SU-DHL-6 (cell line): ENCODE measurements around the gene ZNF264.

Source experiments
- H2AFZ ChIP-seq: fragments of 200-600 bp; sonication (generic); 2 replicates; pipeline ENCODE4 v1.6.1; 2014; ENCODE audit warnings: low read depth, mild to moderate bottlenecking, moderate library complexity, mixed read lengths, antibody characterized with exemption, low read length; ENCODE audit not compliant: severe bottlenecking
- H3F3A ChIP-seq: fragments of 200-600 bp; shearing (Covaris generic); 2 replicates; pipeline ENCODE4 v1.6.0; 2016; ENCODE audit warnings: antibody characterized with exemption, mild to moderate bottlenecking; ENCODE audit not compliant: insufficient read depth
- H3K27ac ChIP-seq: fragments of 200-600 bp; sonication (generic); 2 replicates; pipeline ENCODE4 v1.5.1; 2016; ENCODE audit warnings: low read depth, mild to moderate bottlenecking, low read length, moderate library complexity, mixed read lengths
- H3K27me3 ChIP-seq: fragments of 200-600 bp; sonication (generic), shearing (Covaris generic); 2 replicates; pipeline ENCODE4 v1.6.0; 2014; ENCODE audit warnings: mild to moderate bottlenecking, low read length
- H3K36me3 ChIP-seq: fragments of 200-600 bp; sonication (generic); 2 replicates; pipeline ENCODE4 v1.6.1; 2014; ENCODE audit warnings: mild to moderate bottlenecking, low read length, mixed read lengths
- H3K4me2 ChIP-seq: fragments of 300-600, 200-600 bp; shearing (Covaris generic), sonication (generic); 2 replicates; pipeline ENCODE4 v1.6.0; 2014; ENCODE audit warnings: low read length, low read depth, mild to moderate bottlenecking; ENCODE audit not compliant: poor library complexity, severe bottlenecking
- H3K4me3 ChIP-seq: fragments of 200-600 bp; sonication (generic); 2 replicates; pipeline ENCODE4 v1.5.1; 2014; ENCODE audit warnings: antibody characterized with exemption, low read length, mild to moderate bottlenecking, mixed read lengths; ENCODE audit not compliant: insufficient read depth, poor library complexity, severe bottlenecking
- H3K79me2 ChIP-seq: fragments of 200-600 bp; sonication (generic); 2 replicates; pipeline ENCODE4 v1.6.1; 2014; ENCODE audit warnings: mild to moderate bottlenecking, low read length, moderate library complexity; ENCODE audit not compliant: insufficient read depth
- H3K9ac ChIP-seq: fragments of 200-600 bp; sonication (generic); 2 replicates; pipeline ENCODE4 v1.7.0; 2014; ENCODE audit warnings: mild to moderate bottlenecking, low read length
- H3K9me2 ChIP-seq: fragments of 200-600 bp; sonication (generic); replicated peaks from 2 replicates; pipeline ENCODE4 v1.6.1; 2014; ENCODE audit warnings: low read length; ENCODE audit not compliant: insufficient read depth
- H3K9me3 ChIP-seq: fragments of 200-600 bp; sonication (generic); 2 replicates; pipeline ENCODE4 v1.6.1; 2014; ENCODE audit warnings: low read length, mixed read lengths; ENCODE audit not compliant: insufficient read depth
- H4K20me1 ChIP-seq: fragments of 200-600 bp; sonication (generic); 2 replicates; pipeline ENCODE4 v1.6.1; 2014; ENCODE audit warnings: low read depth, mild to moderate bottlenecking, antibody characterized with exemption, low read length, moderate library complexity, mixed read lengths
- CTCF ChIP-seq: fragments of 200-600 bp; sonication (generic); IDR thresholded peaks from one replicate; pipeline ENCODE4 v1.5.1; 2017; ENCODE audit warnings: antibody characterized with exemption, mild to moderate bottlenecking, low read length, moderate library complexity; ENCODE audit not compliant: insufficient read depth, poor library complexity, severe bottlenecking
- EZH2phosphoT487 ChIP-seq: fragments of 200-600 bp; sonication (generic), shearing (Covaris generic); conservative IDR thresholded peaks from 2 replicates; pipeline ENCODE4 v1.6.1; 2018; ENCODE audit warnings: mild to moderate bottlenecking, antibody characterized with exemption, low read length, moderate library complexity, mixed read lengths

The ZNF264 gene

GRCh38 chr19:57161985-57162539 lies 29.2 kb upstream of the ZNF264 start:
- Histone ChIP-seq H3K9me2 (no peaks in the 10 kb centered on the region), H3K27me3 (no peaks in the 10 kb centered on the region), H3K4me2 (no peak overlapping the region), H4K20me1 (no peaks in the 10 kb centered on the region), H2AFZ (no peak overlapping the region), H3K9ac (no peak overlapping the region), H3K4me3 (no peak overlapping the region), H3F3A (no peaks in the 10 kb centered on the region), H3K27ac (no peak overlapping the region), H3K9me3 (no peaks in the 10 kb centered on the region), H3K79me2 (no peaks in the 10 kb centered on the region), H3K36me3 (no peaks in the 10 kb centered on the region)
- TF ChIP-seq EZH2phosphoT487 = no peak
- no peak for TF ChIP-seq CTCF

GRCh38 chr19:57165846-57166245 lies 25.5 kb upstream of the ZNF264 start:
- Histone ChIP-seq H3K27ac (no peak overlapping the region), H2AFZ (no peak overlapping the region), H3K27me3 (no peaks in the 10 kb centered on the region), H3K79me2 (no peaks in the 10 kb centered on the region), H4K20me1 (no peaks in the 10 kb centered on the region), H3K9me3 (no peaks in the 10 kb centered on the region), H3K9ac (no peak overlapping the region), H3F3A (no peaks in the 10 kb centered on the region), H3K9me2 (no peaks in the 10 kb centered on the region), H3K36me3 (no peaks in the 10 kb centered on the region), H3K4me2 (no peak overlapping the region), H3K4me3 (no peak overlapping the region)
- TF ChIP-seq EZH2phosphoT487 (no peak), CTCF (no peak)

GRCh38 chr19:57167385-57167784 lies 23.9 kb upstream of the ZNF264 start, which contains the start of gene DUXA:
TSS of gene DUXA (minus strand) at chr19:57167485. CDS start at chr19:57167443, 42 bp downstream.
- no peak within 1 kb of the TSS for H3K4me3 ChIP-seq
- H3K4me2 ChIP-seq = no peak within 1 kb of the TSS
- H3K9ac ChIP-seq = no peak within 1 kb of the TSS
- H4K20me1 ChIP-seq = no peaks in the 10 kb centered on the region
- no peaks in the 10 kb centered on the region for H3F3A ChIP-seq
- H3K9me3 ChIP-seq = no peaks in the 10 kb centered on the region
- H2AFZ ChIP-seq = no peak within 1 kb of the TSS
- no peaks in the 10 kb centered on the region for H3K9me2 ChIP-seq
- H3K79me2 ChIP-seq = no peaks in the 10 kb centered on the region
- H3K27me3 ChIP-seq = no peaks in the 10 kb centered on the region
- no peak within 1 kb of the TSS for H3K27ac ChIP-seq
- TF ChIP-seq CTCF = no peak
- TF ChIP-seq EZH2phosphoT487 = no peak
- no peaks in the 10 kb centered on the region for H3K36me3 ChIP-seq
